Mononuclear cell (primary cell): ENCODE results near the gene NHSL1. TPM values are rescaled to one million over a fixed set of nuclear protein-coding genes. Genes with fewer than 3 reads are reported as not detected.

ENCODE experiments used
- H3K27me3 ChIP-seq: 2 replicates; pipeline ENCODE4 v1.6.0; 2011; ENCODE audit warnings: low read length, control low read depth; ENCODE audit not compliant: insufficient read depth
- H3K4me1 ChIP-seq: 2 replicates; pipeline ENCODE4 v1.5.1; 2011; ENCODE audit warnings: mild to moderate bottlenecking, low read length, control low read depth; ENCODE audit not compliant: insufficient read depth
- H3K4me3 ChIP-seq: 2 replicates; pipeline ENCODE4 v1.5.1; 2011; ENCODE audit warnings: mild to moderate bottlenecking, low read length, moderate library complexity
- H3K9me3 ChIP-seq: 2 replicates; pipeline ENCODE4 v1.5.1; 2011; ENCODE audit warnings: low read depth, mild to moderate bottlenecking, control low read depth, low read length
- total RNA-seq: library from RNA; depleted of rRNA; stranded (reverse); fragments of >200 nt; gene quantifications from one replicate; pipeline ENCODE4 v1.2.3, GENCODE V29; 2012

NHSL1 gene
- total RNA-seq, 1 donor, result 0.63 TPM

DNA sequence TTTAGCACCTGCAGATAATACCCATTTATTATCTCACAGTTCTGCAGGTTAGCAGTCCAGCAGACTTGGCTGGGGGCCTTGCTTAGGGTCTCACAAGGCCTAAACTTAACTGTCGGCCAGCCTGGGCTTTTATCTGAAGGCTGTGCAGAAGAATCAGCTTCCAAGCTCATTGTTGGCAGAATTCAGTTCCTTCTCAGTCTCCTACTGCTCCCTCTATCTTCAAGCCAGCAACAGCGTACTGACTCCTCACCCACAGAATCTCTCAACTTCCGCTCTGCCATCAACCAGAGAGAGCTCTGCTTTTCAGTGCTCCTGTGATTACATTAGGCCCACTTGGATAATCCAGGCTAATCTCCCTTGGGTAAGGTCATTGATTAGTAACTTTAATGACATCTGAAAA, 30.2 kb upstream of the NHSL1 start:
- Histone ChIP-seq H3K9me3 (no peaks in the 10 kb centered on the region), H3K4me3 (no peak overlapping the region), H3K4me1 (no peaks in the 10 kb centered on the region), H3K27me3 (no peaks in the 10 kb centered on the region)

DNA sequence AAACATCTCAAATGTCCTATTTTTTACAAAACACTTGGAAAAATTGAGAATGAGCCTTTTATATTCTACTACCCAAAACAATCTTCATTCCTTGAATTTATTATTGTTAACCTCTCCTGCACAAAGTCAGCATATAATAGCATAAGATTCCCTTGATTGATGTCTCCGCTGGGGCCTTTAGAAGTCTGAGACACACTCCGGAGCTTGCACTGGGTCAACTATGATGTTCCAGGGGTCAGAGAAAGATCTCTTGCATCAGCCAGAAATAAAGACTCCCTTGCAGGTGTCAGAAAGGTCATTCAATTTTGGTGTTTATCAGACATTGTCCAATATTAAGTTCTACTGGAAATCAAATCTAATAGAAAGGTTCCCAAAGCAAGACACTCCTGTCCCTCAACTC, 29.7 kb upstream of the NHSL1 start:
- H3K4me1 ChIP-seq, result no peaks in the 10 kb centered on the region
- no peaks in the 10 kb centered on the region for H3K27me3 ChIP-seq
- H3K9me3 ChIP-seq, result no peaks in the 10 kb centered on the region
- no peak overlapping the region for H3K4me3 ChIP-seq

DNA sequence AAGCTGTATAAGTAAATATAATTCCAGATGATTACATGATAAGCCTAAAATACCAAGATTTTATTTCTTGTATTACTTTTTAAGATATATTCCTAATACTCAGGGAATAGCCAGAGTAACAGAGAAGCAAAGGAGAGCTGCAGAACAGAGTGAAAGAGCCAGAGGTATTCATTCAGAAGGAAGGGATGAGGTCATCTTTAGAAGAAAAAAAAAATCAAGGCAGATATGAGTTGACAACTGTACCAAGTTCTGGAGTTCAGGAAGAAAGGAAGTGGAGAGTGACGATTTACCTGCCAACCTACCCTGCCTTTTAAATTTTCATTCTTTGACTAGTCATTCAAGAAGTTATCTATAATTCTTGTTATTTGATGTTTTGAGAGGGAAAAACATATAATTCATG, 28.8 kb upstream of the NHSL1 start:
- Histone ChIP-seq H3K4me1 (no peaks in the 10 kb centered on the region), H3K27me3 (no peaks in the 10 kb centered on the region), H3K9me3 (no peaks in the 10 kb centered on the region), H3K4me3 (no peak overlapping the region)

DNA sequence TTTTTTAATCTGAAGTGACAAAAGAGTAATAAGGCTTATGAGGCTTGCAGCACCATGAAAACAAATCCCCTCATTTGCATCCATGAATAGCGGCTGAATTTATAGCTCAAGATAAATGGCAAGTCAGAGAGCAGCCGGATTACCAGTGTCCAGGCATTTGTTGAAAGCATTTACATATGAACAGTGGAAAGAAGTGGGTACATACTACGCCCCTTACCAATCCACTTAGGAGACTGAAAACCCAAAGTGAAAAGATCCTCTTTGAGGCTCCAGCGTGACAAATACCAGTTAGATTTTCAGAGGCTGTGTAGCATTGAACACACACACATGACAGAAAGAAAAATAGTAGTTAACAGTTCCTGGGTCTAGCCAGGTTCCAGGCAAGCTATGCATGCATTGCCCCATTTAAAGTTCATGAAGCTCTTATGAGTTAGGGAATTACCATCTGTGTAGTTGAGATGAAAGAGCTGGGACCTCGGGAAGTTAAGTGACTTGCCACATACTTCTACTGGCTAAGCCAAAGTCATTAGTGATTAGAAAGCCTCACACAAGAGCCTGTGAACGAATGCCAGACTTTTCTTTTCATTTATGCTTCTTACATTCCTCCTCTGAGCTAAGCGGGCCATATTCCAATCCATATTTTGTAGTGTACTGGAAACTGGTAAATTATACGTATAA, 28.3 kb upstream of the NHSL1 start:
- no peak overlapping the region for H3K4me3 ChIP-seq
- H3K27me3 ChIP-seq, result no peaks in the 10 kb centered on the region
- no peaks in the 10 kb centered on the region for H3K9me3 ChIP-seq
- no peaks in the 10 kb centered on the region for H3K4me1 ChIP-seq

- Histone ChIP-seq H3K27me3 (no peaks in the 10 kb centered on the region), H3K4me1 (peaks cover 7% of the 10 kb centered on the region), H3K9me3 (no peaks in the 10 kb centered on the region), H3K4me3 (no peak overlapping the region)
These were observed 27.5 kb upstream of the NHSL1 start for GRCh38 chr6:138526822-138527235.

- H3K4me3 ChIP-seq, result no peak overlapping the region
- H3K27me3 ChIP-seq, result no peaks in the 10 kb centered on the region
- no peaks in the 10 kb centered on the region for H3K9me3 ChIP-seq
- H3K4me1 ChIP-seq, result peaks cover 16% of the 10 kb centered on the region
These were observed 26.1 kb upstream of the NHSL1 start for GRCh38 chr6:138525355-138525754.

DNA sequence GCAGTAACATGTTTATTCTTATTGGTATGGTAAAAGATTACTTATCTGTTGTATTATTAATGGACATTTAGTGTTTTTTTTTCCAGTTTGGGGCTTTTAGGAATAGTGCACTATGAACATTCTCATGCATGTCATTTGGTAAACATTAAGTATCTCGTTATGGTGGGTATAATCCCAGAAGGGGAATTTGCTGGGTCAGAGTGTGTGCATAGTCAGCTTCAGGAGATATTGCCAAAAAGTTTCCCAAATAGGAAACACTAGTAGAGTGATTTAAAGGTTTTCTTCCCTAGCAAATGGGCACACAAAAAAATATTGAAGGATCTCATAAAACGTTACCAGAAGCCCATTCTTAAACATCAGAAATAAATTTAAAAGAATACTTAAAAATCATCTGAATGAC, 25.2 kb upstream of the NHSL1 start:
- Histone ChIP-seq H3K4me3 (no peak overlapping the region), H3K9me3 (no peaks in the 10 kb centered on the region), H3K4me1 (peaks cover 16% of the 10 kb centered on the region), H3K27me3 (no peaks in the 10 kb centered on the region)

- no peak overlapping the region for H3K4me3 ChIP-seq
- H3K9me3 ChIP-seq, result no peaks in the 10 kb centered on the region
- peaks cover 16% of the 10 kb centered on the region for H3K4me1 ChIP-seq
- H3K27me3 ChIP-seq, result no peaks in the 10 kb centered on the region
These were observed 24.3 kb upstream of the NHSL1 start for GRCh38 chr6:138523347-138524210.

GRCh38 chr6:138522611-138523010, 23.3 kb upstream of the NHSL1 start:
- Histone ChIP-seq H3K27me3 (no peaks in the 10 kb centered on the region), H3K4me3 (no peak overlapping the region), H3K4me1 (peaks cover 16% of the 10 kb centered on the region), H3K9me3 (no peaks in the 10 kb centered on the region)

DNA sequence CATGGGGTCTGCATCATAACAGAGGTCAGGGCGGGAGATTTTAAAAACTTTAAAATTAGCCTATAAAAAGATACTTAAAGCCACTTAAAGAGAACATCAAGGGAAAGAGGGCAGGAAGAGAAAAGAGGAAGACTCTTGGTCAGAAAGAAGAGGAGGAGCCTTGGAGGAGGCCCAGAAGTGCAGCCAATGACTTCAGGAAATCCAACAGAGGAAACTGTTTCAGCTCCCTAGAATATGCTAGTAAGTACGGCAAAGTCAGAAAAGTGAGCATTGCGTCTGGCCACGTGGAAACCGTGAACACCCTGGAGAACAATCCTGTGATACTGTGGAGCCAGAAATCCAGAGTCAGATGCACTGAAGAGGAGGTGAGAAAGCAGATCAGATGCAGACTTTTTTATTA, 22.5 kb upstream of the NHSL1 start:
- Histone ChIP-seq H3K4me3 (no peak overlapping the region), H3K27me3 (no peaks in the 10 kb centered on the region), H3K9me3 (no peaks in the 10 kb centered on the region), H3K4me1 (peaks cover 16% of the 10 kb centered on the region)

GRCh38 chr6:138520463-138520862, 21.2 kb upstream of the NHSL1 start:
- H3K4me3 ChIP-seq, result no peak overlapping the region
- peaks cover 16% of the 10 kb centered on the region for H3K4me1 ChIP-seq
- H3K27me3 ChIP-seq, result no peaks in the 10 kb centered on the region
- H3K9me3 ChIP-seq, result no peaks in the 10 kb centered on the region

- Histone ChIP-seq H3K4me3 (no peak overlapping the region), H3K27me3 (no peaks in the 10 kb centered on the region), H3K9me3 (no peaks in the 10 kb centered on the region), H3K4me1 (peaks cover 20% of the 10 kb centered on the region)
These were observed 18.8 kb upstream of the NHSL1 start for GRCh38 chr6:138518054-138518453.

DNA sequence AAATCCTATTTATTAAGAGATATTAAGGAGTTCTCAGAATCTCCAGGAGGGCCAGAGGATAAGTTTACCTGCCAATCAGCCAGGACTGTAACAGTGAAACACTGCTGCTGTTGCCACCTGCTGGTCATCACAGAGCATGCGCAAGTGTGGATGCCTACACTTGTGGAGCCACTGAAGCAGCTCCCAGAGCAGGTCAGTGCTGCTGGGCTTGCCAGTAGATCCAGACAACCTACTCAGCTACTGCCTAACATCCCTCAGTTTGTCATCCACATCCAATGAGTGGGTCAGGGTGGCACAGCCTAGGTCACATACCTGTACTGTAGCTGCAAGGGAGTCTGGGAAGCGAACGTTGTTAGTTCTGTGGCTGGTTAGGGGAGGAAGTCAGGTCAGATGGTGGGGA, 18.3 kb upstream of the NHSL1 start:
- Histone ChIP-seq H3K4me3 (no peak overlapping the region), H3K9me3 (no peaks in the 10 kb centered on the region), H3K4me1 (peaks cover 20% of the 10 kb centered on the region), H3K27me3 (no peaks in the 10 kb centered on the region)

GRCh38 chr6:138515657-138516248, 16.5 kb upstream of the NHSL1 start:
- Histone ChIP-seq H3K4me1 (peaks cover 4% of the 10 kb centered on the region), H3K9me3 (no peaks in the 10 kb centered on the region), H3K27me3 (no peaks in the 10 kb centered on the region), H3K4me3 (no peak overlapping the region)

DNA sequence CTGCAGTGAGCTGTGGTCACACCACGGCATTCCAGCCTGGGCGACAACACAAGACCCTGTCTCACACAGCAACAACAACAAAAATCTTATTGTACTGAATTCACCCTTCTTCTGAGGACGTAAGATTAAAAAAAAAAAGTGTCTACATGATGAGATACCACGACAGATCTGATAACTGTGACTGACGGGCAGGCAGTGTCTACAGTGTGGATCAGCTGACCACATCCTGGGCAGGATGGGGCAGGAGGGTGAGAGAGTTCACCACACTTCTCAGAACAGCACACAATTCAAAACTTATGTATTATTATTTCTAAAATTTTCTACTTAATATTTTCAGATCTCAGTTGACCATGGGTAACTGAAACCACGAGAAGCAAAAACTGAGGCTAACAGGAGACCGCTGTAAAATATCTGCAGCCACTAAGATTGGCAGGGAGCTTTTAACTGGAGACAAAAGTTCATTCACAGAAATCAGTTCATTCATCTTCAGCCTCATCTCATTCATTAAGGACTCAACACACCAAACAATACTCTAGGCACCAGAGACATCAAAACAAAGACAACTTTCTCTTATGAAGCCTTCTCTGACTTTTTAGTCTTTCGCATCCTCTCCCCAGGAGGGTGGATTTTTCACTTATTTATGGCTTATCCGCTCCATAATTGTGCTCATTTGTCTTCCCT, 15.7 kb upstream of the NHSL1 start:
- no peak overlapping the region for H3K4me3 ChIP-seq
- H3K4me1 ChIP-seq, result peaks cover 4% of the 10 kb centered on the region
- H3K27me3 ChIP-seq, result no peaks in the 10 kb centered on the region
- no peaks in the 10 kb centered on the region for H3K9me3 ChIP-seq
